Loucy (cell line): ENCODE measurements around the gene AQP5.

Experiments
- H2AFZ ChIP-seq: fragments of 200-600 bp; sonication (generic); 2 replicates; pipeline ENCODE4 v1.6.0; 2016; ENCODE audit warnings: antibody characterized with exemption, mild to moderate bottlenecking, low read length, moderate library complexity
- H3F3A ChIP-seq: fragments of 200-600 bp; 2 replicates; pipeline ENCODE4 v1.6.0; 2016; ENCODE audit warnings: antibody characterized with exemption, low read depth, mild to moderate bottlenecking
- H3K27me3 ChIP-seq: fragments of 200-600 bp; sonication (generic); 2 replicates; pipeline ENCODE4 v1.6.1; 2014; ENCODE audit warnings: low read length, mild to moderate bottlenecking; ENCODE audit not compliant: insufficient read depth, poor library complexity, severe bottlenecking
- H3K36me3 ChIP-seq: fragments of 200-600 bp; sonication (generic); 2 replicates; pipeline ENCODE4 v1.6.1; 2016; ENCODE audit warnings: low read length; ENCODE audit not compliant: insufficient read depth
- H3K4me1 ChIP-seq: fragments of 200-600 bp; sonication (generic); 2 replicates; pipeline ENCODE4 v1.5.1; 2014; ENCODE audit warnings: low read length, mild to moderate bottlenecking; ENCODE audit not compliant: insufficient read depth, poor library complexity, severe bottlenecking
- H3K4me2 ChIP-seq: fragments of 200-600 bp; sonication (generic); 2 replicates; pipeline ENCODE4 v1.6.0; 2014; ENCODE audit warnings: antibody characterized with exemption, low read length, low read depth, mild to moderate bottlenecking; ENCODE audit not compliant: poor library complexity, severe bottlenecking
- H3K4me3 ChIP-seq: fragments of 200-600 bp; sonication (generic); 2 replicates; pipeline ENCODE4 v1.5.1; 2014; ENCODE audit warnings: low read length, mild to moderate bottlenecking, mixed read lengths; ENCODE audit not compliant: poor library complexity, severe bottlenecking
- H3K79me2 ChIP-seq: fragments of 200-600 bp; sonication (generic); 2 replicates; pipeline ENCODE4 v1.6.1; 2014; ENCODE audit warnings: low read length; ENCODE audit not compliant: insufficient read depth
- H3K9ac ChIP-seq: fragments of 200-600 bp; sonication (generic); 2 replicates; pipeline ENCODE4 v1.6.0; 2014; ENCODE audit warnings: mild to moderate bottlenecking, low read depth, low read length, moderate library complexity; ENCODE audit not compliant: poor library complexity, severe bottlenecking
- H3K9me2 ChIP-seq: fragments of 200-600 bp; sonication (generic); replicated peaks from 2 replicates; pipeline ENCODE4 v1.6.1; 2016; ENCODE audit warnings: low read depth, low read length, mixed read lengths
- H3K9me3 ChIP-seq: fragments of 200-600 bp; sonication (generic); 2 replicates; pipeline ENCODE4 v1.6.1; 2014; ENCODE audit warnings: mild to moderate bottlenecking, antibody characterized with exemption, low read length, low read depth; ENCODE audit not compliant: insufficient read depth
- H4K20me1 ChIP-seq: fragments of 200-600 bp; sonication (generic); 2 replicates; pipeline ENCODE4 v1.6.0; 2014; ENCODE audit warnings: antibody characterized with exemption, low read length, mild to moderate bottlenecking; ENCODE audit not compliant: insufficient read depth, poor library complexity, severe bottlenecking
- CTCF ChIP-seq: fragments of 200-600 bp; sonication (generic); conservative IDR thresholded peaks from 2 replicates; pipeline ENCODE4 v1.5.1; 2014; ENCODE audit warnings: mild to moderate bottlenecking, antibody characterized with exemption, low read length
- EZH2phosphoT487 ChIP-seq: fragments of 200-600 bp; IDR thresholded peaks from 2 replicates; pipeline ENCODE4 v1.6.1; 2018; ENCODE audit warnings: antibody characterized with exemption, mild to moderate bottlenecking, moderate library complexity, borderline replicate concordance

AQP5 gene

GRCh38 chr12:49932533-49933130, 29.0 kb upstream of the AQP5 start:
- H3K9me2 ChIP-seq: no peaks in the 10 kb centered on the region
- no peaks in the 10 kb centered on the region for H3K9me3 ChIP-seq
- H3K4me2 ChIP-seq: no peak overlapping the region
- no peak overlapping the region for H3K9ac ChIP-seq
- H3K4me1 ChIP-seq: no peaks in the 10 kb centered on the region
- H3K79me2 ChIP-seq: no peaks in the 10 kb centered on the region
- no peak overlapping the region for H2AFZ ChIP-seq
- TF ChIP-seq EZH2phosphoT487: no peak
- no peak for TF ChIP-seq CTCF
- H3K4me3 ChIP-seq: no peak overlapping the region
- H4K20me1 ChIP-seq: no peaks in the 10 kb centered on the region
- no peaks in the 10 kb centered on the region for H3K36me3 ChIP-seq
- H3K27me3 ChIP-seq: no peaks in the 10 kb centered on the region
- no peaks in the 10 kb centered on the region for H3F3A ChIP-seq

DNA sequence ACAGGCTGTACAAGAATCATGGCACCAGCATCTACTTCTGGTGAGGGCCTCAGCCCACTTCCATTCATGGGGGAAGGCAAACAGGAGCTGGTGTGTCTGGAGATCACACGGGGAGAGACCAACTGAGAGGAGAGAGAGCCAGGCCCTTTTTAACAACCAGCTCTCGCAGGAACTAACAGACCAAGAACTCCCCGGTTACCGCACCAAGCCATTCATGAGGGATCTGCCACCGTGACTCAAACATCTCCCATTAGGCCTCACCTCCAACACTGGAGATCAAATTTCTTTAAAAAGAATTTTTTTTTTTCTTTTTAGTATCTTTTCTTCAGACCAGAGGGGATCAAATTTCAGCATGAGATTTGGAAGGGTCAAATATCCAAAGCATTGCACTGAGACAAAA, 27.9 kb upstream of the AQP5 start:
- H3K9me2 ChIP-seq: no peaks in the 10 kb centered on the region
- no peaks in the 10 kb centered on the region for H3K4me1 ChIP-seq
- no peaks in the 10 kb centered on the region for H3K79me2 ChIP-seq
- H3K4me2 ChIP-seq: no peak overlapping the region
- TF ChIP-seq EZH2phosphoT487: no peak
- no peak for TF ChIP-seq CTCF
- no peak overlapping the region for H2AFZ ChIP-seq
- no peaks in the 10 kb centered on the region for H3K27me3 ChIP-seq
- H3F3A ChIP-seq: no peaks in the 10 kb centered on the region
- H3K36me3 ChIP-seq: no peaks in the 10 kb centered on the region
- H4K20me1 ChIP-seq: no peaks in the 10 kb centered on the region
- H3K4me3 ChIP-seq: no peak overlapping the region
- H3K9ac ChIP-seq: no peak overlapping the region
- H3K9me3 ChIP-seq: no peaks in the 10 kb centered on the region

DNA sequence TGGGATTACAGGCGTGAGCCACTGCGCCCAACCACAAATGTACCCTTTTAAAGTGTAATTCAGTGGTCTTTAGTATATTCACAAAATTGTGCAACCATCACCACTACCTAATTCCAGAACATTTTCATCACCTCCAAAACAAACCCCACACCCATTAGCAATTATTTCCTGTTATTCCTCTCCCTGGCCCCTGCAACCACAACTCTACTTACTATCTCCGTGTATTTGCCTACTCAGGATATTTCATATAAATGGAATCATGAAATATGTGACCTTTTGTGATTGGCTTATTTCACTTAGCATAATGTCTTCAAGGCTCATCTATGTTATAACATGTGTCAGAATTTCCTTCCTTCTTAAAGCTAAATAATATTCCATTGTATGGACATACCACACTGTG, 27.2 kb upstream of the AQP5 start:
- no peak overlapping the region for H3K4me3 ChIP-seq
- TF ChIP-seq CTCF (no peak), EZH2phosphoT487 (no peak)
- no peak overlapping the region for H3K4me2 ChIP-seq

More for the DNA sequence above, 27.2 kb upstream of the AQP5 start:
- no peaks in the 10 kb centered on the region for H3K79me2 ChIP-seq
- no peak overlapping the region for H3K9ac ChIP-seq
- H3F3A ChIP-seq: no peaks in the 10 kb centered on the region
- no peaks in the 10 kb centered on the region for H4K20me1 ChIP-seq
- H3K27me3 ChIP-seq: no peaks in the 10 kb centered on the region
- no peaks in the 10 kb centered on the region for H3K4me1 ChIP-seq
- H3K9me2 ChIP-seq: no peaks in the 10 kb centered on the region
- H3K36me3 ChIP-seq: no peaks in the 10 kb centered on the region
- H3K9me3 ChIP-seq: no peaks in the 10 kb centered on the region
- no peak overlapping the region for H2AFZ ChIP-seq
